GM06990 (cell line): ENCODE measurements around the gene APOL2.
"Not testable (repeated sequence)": the region's sequence is repeated elsewhere in the genome, so short reads cannot be mapped to it uniquely, and the experiment has no call there.

Experiments used
- DNase-seq: peaks from one replicate; pipeline ENCODE4 v3.0.0-alpha.2; 2011; ENCODE audit not compliant: insufficient read length; ENCODE audit errors: extremely low read depth
- H3K27me3 ChIP-seq: replicated peaks from 2 replicates; pipeline ENCODE4 v1.6.0; 2011; ENCODE audit warnings: low read length; ENCODE audit not compliant: control insufficient read depth, insufficient read depth
- H3K36me3 ChIP-seq: 2 replicates; pipeline ENCODE4 v1.5.1; 2011; ENCODE audit warnings: low read length; ENCODE audit not compliant: control insufficient read depth, insufficient read depth
- H3K4me3 ChIP-seq: replicated peaks from 2 replicates; pipeline ENCODE4 v1.5.1; 2011; ENCODE audit warnings: low read depth, mild to moderate bottlenecking, control low read depth, low read length
- TF ChIP-seq, protein P1 (sequence below): IDR thresholded peaks from 2 replicates; pipeline ENCODE4 v1.5.1; 2011; ENCODE audit warnings: low read length, control low read depth, mild to moderate bottlenecking, inconsistent platforms; ENCODE audit not compliant: insufficient read depth, poor library complexity, severe bottlenecking

Gene APOL2

GRCh38 chr22:36261675-36262074, 22.3 kb upstream of the APOL2 start:
- DNase-seq, H3K27me3 ChIP-seq, H3K4me3 ChIP-seq: not testable (repeated sequence)
- peaks cover 11% of the 10 kb centered on the region for H3K36me3 ChIP-seq

GRCh38 chr22:36259615-36260300, 20.4 kb upstream of the APOL2 start:
- TF ChIP-seq, protein P1, sequence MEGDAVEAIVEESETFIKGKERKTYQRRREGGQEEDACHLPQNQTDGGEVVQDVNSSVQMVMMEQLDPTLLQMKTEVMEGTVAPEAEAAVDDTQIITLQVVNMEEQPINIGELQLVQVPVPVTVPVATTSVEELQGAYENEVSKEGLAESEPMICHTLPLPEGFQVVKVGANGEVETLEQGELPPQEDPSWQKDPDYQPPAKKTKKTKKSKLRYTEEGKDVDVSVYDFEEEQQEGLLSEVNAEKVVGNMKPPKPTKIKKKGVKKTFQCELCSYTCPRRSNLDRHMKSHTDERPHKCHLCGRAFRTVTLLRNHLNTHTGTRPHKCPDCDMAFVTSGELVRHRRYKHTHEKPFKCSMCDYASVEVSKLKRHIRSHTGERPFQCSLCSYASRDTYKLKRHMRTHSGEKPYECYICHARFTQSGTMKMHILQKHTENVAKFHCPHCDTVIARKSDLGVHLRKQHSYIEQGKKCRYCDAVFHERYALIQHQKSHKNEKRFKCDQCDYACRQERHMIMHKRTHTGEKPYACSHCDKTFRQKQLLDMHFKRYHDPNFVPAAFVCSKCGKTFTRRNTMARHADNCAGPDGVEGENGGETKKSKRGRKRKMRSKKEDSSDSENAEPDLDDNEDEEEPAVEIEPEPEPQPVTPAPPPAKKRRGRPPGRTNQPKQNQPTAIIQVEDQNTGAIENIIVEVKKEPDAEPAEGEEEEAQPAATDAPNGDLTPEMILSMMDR = no peak
- peaks cover 11% of the 10 kb centered on the region for H3K36me3 ChIP-seq
- H3K27me3 ChIP-seq = no peaks in the 10 kb centered on the region
- DNase-seq = no peak
- H3K4me3 ChIP-seq = no peak overlapping the region

DNA sequence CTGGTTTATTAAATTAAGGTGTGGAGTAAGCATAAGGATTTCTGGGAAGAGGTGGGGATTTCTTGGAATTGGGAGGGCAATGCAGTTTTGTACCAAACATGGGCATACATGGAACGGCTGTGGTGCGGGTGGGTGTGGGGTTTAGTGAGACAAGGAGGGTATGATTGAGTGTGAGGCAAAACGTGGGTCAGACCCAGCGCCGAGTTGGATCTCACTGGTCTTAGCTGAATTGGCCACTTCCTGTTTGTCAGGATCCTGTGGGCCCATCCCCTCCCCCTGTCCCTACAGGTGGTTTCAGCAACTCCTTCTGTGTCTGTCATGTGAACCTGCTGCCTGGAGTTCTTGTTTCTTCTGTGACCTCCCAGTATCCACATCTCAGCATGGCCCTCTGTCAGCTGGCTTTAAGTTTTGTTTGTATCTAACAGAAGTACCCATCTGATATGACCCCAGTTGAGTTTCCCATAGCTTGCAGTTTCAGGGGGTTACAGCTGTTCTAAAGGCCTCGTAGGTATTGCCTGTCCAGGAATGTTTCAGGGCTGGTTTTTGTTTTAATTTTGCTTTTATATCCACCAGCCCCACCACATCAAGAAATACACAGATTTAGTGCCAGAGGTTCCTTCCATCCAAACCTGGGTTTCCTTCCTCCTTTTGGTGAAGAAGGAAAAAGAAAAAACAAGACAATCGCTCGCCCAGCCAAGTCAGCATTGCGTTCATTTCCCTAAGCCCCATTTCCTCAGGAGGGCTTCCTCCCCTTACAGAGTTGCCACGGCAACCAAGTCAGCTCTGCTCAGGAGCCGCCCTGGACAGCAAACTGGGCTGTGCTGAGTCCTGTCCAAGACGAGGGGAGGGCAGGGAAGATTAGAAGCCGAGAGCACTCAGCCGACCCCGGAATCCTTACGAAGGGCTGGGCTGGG, 19.6 kb upstream of the APOL2 start:
- Histone ChIP-seq H3K36me3 (peaks cover 10% of the 10 kb centered on the region), H3K4me3 (no peak overlapping the region), H3K27me3 (no peaks in the 10 kb centered on the region)
- no peak for DNase-seq
- TF ChIP-seq, protein P1 = no peak

GRCh38 chr22:36257948-36258670, 18.8 kb upstream of the APOL2 start:
- Histone ChIP-seq H3K4me3 (no peak overlapping the region), H3K36me3 (peaks cover 8% of the 10 kb centered on the region), H3K27me3 (no peaks in the 10 kb centered on the region)
- no peak for DNase-seq
- TF ChIP-seq, protein P1 = no peak

DNA sequence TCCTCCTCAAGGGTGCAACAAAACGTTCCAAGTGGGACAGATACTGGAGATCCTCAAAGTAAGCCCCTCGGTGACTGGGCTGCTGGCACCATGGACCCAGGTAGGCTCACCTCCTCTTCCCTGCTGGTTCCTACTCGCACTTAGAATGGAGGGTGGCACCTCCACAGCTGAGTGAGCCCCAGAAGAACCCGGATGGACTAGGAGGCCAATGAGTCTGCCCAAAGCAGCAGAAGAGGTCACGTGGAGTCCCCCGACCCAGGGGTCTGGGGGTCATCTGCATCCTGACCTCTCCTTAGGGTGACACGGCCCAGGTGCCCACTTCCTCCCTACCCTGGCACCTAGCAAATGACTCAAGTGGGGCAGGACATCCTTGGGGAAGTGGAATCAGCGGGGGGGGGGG, 18.0 kb upstream of the APOL2 start:
- DNase-seq = no peak
- H3K36me3 ChIP-seq = peaks cover 6% of the 10 kb centered on the region
- TF ChIP-seq, protein P1 = no peak

GRCh38 chr22:36256478-36256877, 17.2 kb upstream of the APOL2 start:
- TF ChIP-seq, protein P1 = no peak
- no peak overlapping the region for H3K4me3 ChIP-seq
- no peak for DNase-seq
- peaks cover 6% of the 10 kb centered on the region for H3K36me3 ChIP-seq
- no peaks in the 10 kb centered on the region for H3K27me3 ChIP-seq

More for the DNA sequence above, 18.0 kb upstream of the APOL2 start:
- no peaks in the 10 kb centered on the region for H3K27me3 ChIP-seq
- no peak overlapping the region for H3K4me3 ChIP-seq

GRCh38 chr22:36255572-36255971, 16.2 kb upstream of the APOL2 start:
- H3K4me3 ChIP-seq, DNase-seq, H3K27me3 ChIP-seq, H3K36me3 ChIP-seq: not testable (repeated sequence)
